D721Med (cell line): ENCODE results near the gene KMT2D.

Experiments
- DNase-seq: peaks from one replicate; pipeline ENCODE4 v3.0.0; 2011; ENCODE audit warnings: low spot score; ENCODE audit not compliant: insufficient read length
- FAIRE-seq: peaks from 2 replicates; lab custom pipeline; 2011; peaks lifted over from hg19 to GRCh38; lab: Jason Lieb, UNC
- CTCF ChIP-seq: IDR thresholded peaks from 2 replicates; pipeline ENCODE4 v1.5.1; 2012; ENCODE audit warnings: mild to moderate bottlenecking, control low read depth; ENCODE audit not compliant: insufficient read depth; ENCODE audit errors: missing control alignments

The KMT2D gene

GRCh38 chr12:49043856-49044258, 16.7 kb downstream of the KMT2D start:
- peak; percentile 91 for DNase-seq
- no peak for FAIRE-seq
- TF ChIP-seq CTCF = peak; percentile 81

- no peak for TF ChIP-seq CTCF
- no peak for FAIRE-seq
- no peak for DNase-seq
Observed at GRCh38 chr12:49043241-49043640, 17.4 kb downstream of the KMT2D start.

DNA sequence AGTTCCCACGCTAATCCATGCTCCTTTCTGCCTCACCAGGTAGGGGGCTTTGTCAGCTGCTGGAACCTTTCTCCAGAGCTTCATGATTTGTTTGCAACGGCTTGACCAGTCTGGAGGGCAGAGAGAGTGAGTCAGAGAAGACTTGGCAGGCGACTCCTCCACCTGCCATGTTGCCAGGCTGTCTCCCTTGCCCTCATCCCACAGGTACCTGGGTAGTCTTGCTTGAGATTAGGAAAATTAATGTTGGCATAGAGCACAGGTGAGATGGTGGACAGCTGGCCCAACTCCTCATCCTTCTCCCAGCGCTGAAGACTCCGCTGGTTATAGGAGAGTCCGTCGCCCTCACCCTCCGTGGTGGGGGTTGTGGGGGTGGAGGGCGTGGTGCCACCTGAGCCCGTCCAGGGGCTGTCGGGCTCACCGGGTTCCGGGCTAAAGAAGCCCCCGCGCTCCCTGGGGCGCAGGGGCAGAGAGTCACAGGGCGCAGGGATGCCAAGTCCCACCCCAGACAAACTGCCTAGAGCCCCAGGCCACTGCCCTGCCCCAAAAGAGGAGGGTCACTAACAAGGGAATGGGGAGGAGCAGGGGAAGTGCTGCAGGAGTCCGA, 18.6 kb downstream of the KMT2D start:
- DNase-seq (no peak), FAIRE-seq (no peak)
- TF ChIP-seq CTCF = no peak

- FAIRE-seq (no peak), DNase-seq (no peak)
- TF ChIP-seq CTCF = no peak
Observed at GRCh38 chr12:49041036-49041880, 19.3 kb downstream of the KMT2D start.

DNA sequence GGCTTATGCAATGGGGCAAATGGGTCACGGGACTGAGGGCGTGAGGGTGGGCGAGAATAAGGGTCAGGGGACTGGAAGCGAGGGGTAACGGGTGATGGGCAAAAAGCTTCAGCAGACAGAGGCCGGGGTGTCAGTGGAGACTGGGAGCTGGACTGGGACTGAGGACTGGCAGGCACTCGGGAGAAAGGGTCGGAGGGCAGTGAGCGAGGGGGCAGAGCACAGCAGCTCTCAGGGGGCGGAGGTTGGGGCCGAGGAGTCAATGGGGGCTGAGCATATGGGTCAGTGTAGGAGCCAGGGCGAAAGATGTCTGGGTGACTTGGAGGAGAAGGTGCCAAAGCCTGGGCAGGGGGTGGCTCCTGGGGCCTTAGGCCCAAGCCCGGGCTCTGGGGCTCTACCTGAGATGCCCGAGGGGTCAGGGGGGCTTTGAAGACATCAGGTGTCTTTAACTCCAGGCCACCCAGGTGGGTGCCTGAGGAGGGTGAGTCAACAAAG, 20.2 kb downstream of the KMT2D start:
- no peak for DNase-seq
- no peak for TF ChIP-seq CTCF
- no peak for FAIRE-seq

GRCh38 chr12:49039421-49040363, 20.9 kb downstream of the KMT2D start:
- FAIRE-seq (no peak), DNase-seq (no peak)
- no peak for TF ChIP-seq CTCF
